OCI-LY7 (cell line): ENCODE measurements around the gene DTNB.

Source experiments
- EZH2phosphoT487 ChIP-seq: fragments of 200-600 bp; sonication (generic); IDR thresholded peaks from 2 replicates; pipeline ENCODE4 v1.6.1; 2018; ENCODE audit warnings: low read depth, borderline replicate concordance, mild to moderate bottlenecking, mixed run types, antibody characterized with exemption, low read length, moderate library complexity, mixed read lengths
- TF ChIP-seq, protein P1 (sequence below): fragments of 200-600 bp; sonication (generic); conservative IDR thresholded peaks from 2 replicates; pipeline ENCODE4 v1.5.1; 2014; ENCODE audit warnings: mild to moderate bottlenecking, antibody characterized with exemption, low read length, moderate library complexity, mixed read lengths

GRCh38 chr2:25479761-25480160, 193.6 kb downstream of the DTNB start:
- TF ChIP-seq, protein P1, sequence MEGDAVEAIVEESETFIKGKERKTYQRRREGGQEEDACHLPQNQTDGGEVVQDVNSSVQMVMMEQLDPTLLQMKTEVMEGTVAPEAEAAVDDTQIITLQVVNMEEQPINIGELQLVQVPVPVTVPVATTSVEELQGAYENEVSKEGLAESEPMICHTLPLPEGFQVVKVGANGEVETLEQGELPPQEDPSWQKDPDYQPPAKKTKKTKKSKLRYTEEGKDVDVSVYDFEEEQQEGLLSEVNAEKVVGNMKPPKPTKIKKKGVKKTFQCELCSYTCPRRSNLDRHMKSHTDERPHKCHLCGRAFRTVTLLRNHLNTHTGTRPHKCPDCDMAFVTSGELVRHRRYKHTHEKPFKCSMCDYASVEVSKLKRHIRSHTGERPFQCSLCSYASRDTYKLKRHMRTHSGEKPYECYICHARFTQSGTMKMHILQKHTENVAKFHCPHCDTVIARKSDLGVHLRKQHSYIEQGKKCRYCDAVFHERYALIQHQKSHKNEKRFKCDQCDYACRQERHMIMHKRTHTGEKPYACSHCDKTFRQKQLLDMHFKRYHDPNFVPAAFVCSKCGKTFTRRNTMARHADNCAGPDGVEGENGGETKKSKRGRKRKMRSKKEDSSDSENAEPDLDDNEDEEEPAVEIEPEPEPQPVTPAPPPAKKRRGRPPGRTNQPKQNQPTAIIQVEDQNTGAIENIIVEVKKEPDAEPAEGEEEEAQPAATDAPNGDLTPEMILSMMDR = no peak
- no peak for TF ChIP-seq EZH2phosphoT487
